ENCODE data around the gene DAZAP1.
"Not testable (repeated sequence)": the region's sequence is repeated elsewhere in the genome, so short reads cannot be mapped to it uniquely, and the experiment has no call there.

The DAZAP1 gene

GRCh38 chr19:1474765-1475351 is 67.5 kb downstream of the DAZAP1 start:
- DNase-seq, result no peak

DNA sequence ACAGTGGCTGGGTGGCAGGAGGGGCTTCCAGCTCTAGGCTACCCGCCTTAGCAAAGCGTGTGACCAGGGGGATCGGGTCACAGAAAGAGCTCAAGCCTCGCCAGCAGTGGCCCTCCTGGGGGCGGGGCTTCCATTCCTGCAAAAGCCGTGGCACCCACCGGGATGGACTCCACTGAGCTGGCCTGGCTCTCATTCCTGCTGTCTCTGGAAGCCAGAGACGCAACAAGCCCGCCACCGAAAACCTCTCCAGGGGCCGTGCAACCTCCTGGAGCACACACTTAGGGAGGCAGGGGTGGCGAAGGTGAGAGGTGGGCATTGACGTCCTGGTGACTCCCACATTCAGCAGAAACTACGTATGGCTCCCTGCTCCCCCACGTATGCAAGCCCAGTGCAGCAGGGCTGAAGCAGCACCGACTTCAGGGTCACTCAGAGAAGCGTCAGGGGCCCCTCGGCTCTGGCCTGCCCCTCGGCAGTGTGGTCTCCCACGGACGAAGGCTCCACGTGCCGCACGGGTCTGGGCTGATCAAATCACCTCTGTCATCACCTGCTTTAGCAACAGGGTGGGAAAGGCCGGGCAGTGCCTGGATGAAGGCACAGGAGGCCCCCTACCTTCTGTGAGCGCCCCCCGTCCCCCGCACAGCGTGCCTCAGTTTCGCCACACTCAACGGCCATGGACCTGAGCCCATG is 68.5 kb downstream of the DAZAP1 start:
- DNase-seq, result no peak

DNA sequence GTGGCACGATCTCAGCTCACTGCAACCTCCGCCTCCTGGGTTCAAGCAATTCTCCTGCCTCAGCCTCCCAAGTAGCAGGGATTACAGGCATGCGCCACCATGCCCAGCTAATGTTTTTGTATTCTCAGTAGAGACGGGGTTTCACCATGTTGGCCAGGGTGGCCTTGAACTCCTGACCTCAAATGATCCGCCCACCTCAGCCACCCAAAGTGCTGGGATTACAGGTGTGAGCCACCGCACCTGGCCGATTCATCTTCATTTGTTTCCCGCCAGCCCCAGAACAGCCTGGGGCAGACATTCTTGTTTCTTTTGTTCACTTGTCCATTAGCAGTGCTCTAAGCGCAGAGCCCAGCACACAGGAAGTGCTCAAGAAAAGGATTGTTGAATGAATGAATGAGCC is 69.7 kb downstream of the DAZAP1 start:
- not testable (repeated sequence) for DNase-seq

DNA sequence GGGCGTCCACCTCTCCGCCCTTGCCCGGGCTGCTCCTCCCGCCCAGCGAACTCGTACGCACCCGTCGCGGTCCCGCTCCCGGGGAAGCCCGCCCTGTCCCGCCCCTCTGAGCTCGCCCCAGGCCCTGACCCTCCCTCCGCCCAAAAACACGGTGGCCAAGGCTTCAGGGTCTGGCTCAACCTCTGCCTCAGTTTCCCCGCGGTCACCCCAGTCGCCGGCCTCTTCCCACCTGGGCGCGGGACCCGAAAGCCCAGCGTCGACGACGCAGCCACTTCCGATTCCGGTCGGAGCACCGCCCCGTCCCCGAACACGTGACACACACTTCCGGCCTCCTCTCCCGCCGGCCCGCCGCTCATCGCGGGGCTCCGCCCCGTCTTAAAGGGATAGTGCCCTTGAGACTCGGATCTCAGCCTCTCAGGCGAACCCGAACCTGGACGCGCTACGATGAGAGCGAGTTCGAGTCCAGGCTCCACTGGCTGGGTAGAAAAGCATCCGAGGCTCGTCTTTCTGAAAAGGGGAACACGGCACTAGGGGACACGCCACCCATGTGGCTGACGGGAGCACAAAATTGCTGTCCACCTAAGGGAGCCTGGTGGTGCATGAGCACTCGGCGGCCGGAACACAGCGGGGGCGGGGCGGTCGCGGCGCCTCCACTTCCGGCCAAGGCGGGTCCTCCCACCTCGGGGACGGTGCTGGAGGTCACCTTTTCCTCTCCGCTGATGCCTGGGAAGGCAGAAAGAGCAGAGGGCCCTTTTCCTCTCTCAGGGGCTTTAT is 71.7 kb downstream of the DAZAP1 start, which contains the start of gene C19orf25:
TSS of gene C19orf25 (minus strand) at position 282 of the 774 bp plus-strand sequence. CDS start 312 bp downstream, outside the sequence.
- peak; percentile 87 for DNase-seq

- DNase-seq, result no peak
These were observed 74.0 kb downstream of the DAZAP1 start for GRCh38 chr19:1481224-1481892.

- DNase-seq, result no peak
These were observed 74.5 kb downstream of the DAZAP1 start for GRCh38 chr19:1481893-1482360.

DNA sequence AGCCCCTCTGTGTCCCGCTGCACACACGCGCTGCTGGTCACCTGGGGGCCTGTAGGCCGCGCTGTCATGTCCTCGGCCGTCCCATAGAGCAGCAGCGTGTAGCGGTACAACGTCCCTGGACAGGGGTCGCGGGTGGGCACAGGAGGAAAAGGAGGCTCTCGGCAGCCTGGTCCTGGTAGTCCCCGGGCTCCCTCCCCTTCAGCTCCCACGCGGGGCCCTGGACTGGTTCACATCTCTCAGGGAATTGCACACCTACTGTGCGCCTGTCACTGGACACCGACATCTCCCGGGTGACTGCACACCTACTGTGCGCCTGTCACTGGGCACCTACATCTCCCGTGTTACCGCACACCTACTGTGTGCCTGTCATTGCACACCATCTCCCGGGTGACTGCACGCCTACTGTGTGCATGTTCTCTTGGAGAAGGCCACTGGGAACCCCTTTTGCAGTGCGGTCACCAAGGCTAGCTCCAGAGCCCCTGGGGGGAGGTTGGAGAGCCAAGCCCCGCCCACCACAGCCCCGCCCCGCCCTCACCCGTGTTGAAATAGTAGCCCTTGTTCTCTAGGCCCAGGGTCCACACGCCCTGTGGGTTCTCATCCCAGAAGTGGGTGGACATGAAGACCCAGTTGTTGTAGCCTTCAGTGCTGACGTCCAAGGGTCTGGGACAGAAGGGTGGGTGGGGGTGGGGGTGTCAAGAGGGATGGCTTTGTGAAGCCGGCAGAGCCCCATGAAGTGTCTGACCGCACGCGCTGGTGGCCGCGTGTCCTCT is 75.2 kb downstream of the DAZAP1 start:
- DNase-seq, result no peak

DNA sequence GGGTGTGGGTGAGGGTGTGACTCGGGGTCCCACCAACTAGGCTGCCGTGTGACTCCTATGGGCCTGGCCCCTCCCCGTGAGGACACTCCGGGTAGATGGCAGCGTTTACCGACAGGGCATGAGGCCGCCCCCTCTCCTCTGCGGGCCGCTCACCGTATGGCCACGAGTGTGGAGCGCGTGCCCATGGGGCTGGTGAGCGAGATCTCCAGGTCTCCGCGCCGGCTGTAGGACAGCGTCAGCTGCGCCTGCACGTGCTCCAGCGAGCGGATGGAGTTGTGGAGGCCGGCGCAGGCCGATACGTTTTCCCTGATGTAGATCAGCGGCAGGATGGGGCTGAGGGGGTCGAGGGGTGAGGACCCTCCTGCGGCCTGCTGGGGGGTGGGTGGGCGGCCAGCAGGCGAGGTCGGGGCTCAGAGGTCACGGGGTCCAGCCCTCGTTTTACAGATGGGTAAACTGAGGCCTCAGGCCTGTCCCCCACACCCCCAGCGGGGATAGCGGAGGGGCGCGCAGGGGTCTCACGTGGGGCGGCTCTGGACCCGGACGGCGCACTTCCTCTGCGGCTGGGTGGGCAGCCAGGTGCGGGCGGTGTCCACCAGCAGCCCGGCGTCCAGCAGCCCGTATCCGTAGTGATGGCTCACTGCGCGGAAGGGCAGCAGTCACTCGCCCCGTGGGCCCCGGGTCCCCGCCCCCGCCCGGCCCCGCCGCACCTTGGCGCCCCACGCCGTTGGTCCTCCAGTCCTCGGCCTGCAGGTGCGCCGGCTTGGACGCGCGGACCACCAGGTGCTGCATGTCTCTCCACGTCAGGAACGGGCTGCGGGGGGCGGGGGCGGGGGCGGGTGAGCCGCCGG is 76.0 kb downstream of the DAZAP1 start:
- DNase-seq, result no peak

DNA sequence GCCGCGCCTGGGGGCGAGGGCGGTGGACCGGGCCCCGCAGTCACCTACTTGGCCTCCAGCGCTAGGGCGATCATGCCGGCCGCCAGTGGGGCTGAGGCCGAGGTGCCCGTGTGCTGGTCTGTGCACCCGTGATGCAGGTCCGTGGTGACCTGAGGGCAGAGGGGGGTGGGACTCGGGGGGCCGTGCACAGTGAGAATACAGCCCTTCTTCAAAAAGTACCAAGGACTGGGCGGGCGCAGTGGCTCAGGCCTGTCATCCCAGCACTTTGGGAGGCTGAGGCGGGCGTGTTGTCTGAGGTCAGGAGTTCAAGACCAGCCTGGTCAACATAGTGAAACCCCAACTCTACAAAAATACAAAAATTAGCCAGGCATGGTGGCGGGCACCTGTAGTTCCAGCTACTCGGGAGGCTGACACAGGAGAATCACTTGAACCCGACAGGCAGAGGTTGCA is 76.6 kb downstream of the DAZAP1 start:
- DNase-seq, result no peak

Measured in DMS79 (cell line).